ENCODE data around the gene CHRD. TPM values are rescaled to one million over a fixed set of nuclear protein-coding genes. Genes with fewer than 3 reads are reported as not detected.

CHRD gene
- total and polyA plus RNA-seq, 10 donors, result 5.2 to 26.5 (median 14.9) TPM

- Histone ChIP-seq H3K9me3 (no peaks in the 10 kb centered on the region), H3K36me3 (peaks cover 0 to 15% (median 0%) of the 10 kb centered on the region in 6 donors), H3K4me3 (no peak overlapping the region), H3K4me1 (peaks cover 4 to 50% (median 28%) of the 10 kb centered on the region in 6 donors), H3K27ac (no peak overlapping the region), H3K27me3 (replicated peaks in 1 of 7) (no peaks in the 10 kb centered on the region)
- 67 to 83% (median 72%) methylated on average over 12 to 14 of the region's 14 CpGs for WGBS, 5 donors
- TF ChIP-seq CTCF (IDR thresholded peaks at IDR 0.05 in 8 of 11, conservative IDR thresholded peaks at IDR 0.05 in 3 of 11) (no peak), POLR2A (IDR thresholded peaks at IDR 0.05) (no peak), POLR2AphosphoS5 (IDR thresholded peaks at IDR 0.05) (no peak)
- DNase-seq, result no peak
- intact Hi-C loops (cut with DNase I; ENCODE audit: low total_unique reads), result no loop called here
Observed at GRCh38 chr3:184358921-184359350, 20.9 kb upstream of the CHRD start.

DNA sequence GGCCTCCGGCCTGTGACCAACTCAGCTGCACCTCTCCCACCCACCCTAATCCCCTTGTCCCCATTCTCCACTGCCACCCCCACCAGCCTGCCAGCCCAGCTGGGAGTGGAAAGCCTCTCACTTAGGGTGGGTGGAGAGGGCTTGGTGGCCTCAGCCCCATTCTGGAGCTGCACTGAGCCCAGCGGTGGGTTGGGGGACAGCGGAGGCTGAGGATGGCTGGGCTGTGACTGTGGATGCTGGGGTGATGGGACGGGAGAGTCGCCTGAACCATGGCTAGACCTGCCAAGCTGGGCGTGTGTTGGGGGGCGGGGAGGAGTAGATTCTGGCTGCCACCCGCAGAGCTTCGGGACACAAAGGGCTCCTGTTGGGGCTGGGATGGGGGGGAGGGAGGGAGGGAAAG lies 20.2 kb upstream of the CHRD start:
- H3K36me3 ChIP-seq, result peaks cover 0 to 18% (median 0%) of the 10 kb centered on the region in 6 donors
- H3K9me3 ChIP-seq, result no peaks in the 10 kb centered on the region
- peaks cover 11 to 50% (median 29%) of the 10 kb centered on the region in 6 donors for H3K4me1 ChIP-seq
- no peaks in the 10 kb centered on the region for H3K27me3 ChIP-seq (replicated peaks in 1 of 7)
- WGBS, 5 donors, result 80 to 90% (median 85%) methylated on average over 8 to 9 of the region's 9 CpGs
- TF ChIP-seq CTCF (IDR thresholded peaks at IDR 0.05 in 8 of 11, conservative IDR thresholded peaks at IDR 0.05 in 3 of 11) (no peak), POLR2AphosphoS5 (IDR thresholded peaks at IDR 0.05) (no peak), POLR2A (IDR thresholded peaks at IDR 0.05) (no peak)
- no peak overlapping the region for H3K27ac ChIP-seq
- H3K4me3 ChIP-seq, result no peak overlapping the region
- intact Hi-C loops (cut with DNase I; ENCODE audit: low total_unique reads), result no loop called here
- DNase-seq, result no peak

DNA sequence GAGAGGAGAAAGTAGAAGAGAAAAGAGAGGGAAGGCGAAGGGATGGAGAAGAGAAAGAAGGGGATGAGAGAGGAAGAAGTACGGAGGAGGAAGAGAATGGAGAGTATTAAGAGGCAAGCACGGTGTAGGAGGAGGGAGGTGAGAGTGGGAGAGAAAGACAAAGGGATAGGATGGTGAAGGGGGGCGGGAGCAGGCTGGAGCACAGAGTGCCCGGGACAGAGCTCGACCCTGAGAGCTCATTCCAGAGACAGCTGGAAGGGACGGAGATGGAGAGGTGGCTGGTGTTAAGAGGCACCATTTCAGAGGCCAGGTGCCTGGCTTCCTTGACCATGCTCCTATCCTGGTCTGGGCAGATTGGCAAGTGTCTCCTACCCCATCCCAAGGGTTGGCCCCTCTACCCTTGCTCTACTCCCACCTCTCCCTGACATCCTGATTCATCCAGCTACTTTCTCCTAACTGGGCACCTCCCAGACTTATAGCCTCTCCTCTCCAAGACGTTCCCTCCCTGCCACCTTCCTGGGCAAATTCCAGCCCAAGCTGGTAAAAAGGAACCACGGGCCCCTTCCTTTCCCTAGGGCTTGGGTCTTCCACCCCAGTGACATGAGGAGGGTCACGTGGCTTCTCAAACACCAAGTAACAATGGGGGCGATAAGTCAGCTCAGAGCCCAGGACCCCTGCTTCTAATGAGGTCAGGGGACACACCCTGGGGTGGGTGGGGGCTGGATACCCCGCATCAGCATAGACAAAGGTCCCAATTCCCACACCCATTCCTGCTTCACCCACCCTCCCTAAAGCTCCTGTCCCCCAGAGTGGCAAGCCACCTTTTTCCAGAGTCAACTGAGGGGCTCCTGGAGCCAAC lies 19.6 kb upstream of the CHRD start:
- H3K4me1 ChIP-seq, result peaks cover 11 to 55% (median 31%) of the 10 kb centered on the region in 6 donors
- H3K27ac ChIP-seq, result no peak overlapping the region
- no peaks in the 10 kb centered on the region for H3K27me3 ChIP-seq (replicated peaks in 1 of 7)
- peak overlapping the region in 6 of 8 donors; percentile 83 to 98 (median 92) for H3K4me3 ChIP-seq
- no peaks in the 10 kb centered on the region for H3K9me3 ChIP-seq
- intact Hi-C loops (cut with DNase I; ENCODE audit: low total_unique reads), result no loop called here
- peaks cover 0 to 20% (median 2%) of the 10 kb centered on the region in 6 donors for H3K36me3 ChIP-seq
- no peak for DNase-seq
- WGBS, 5 donors, result 81 to 88% (median 84%) methylated on average over 10 to 12 of the region's 12 CpGs
- TF ChIP-seq POLR2A (IDR thresholded peaks at IDR 0.05), result no peak
- TF ChIP-seq POLR2AphosphoS5 (IDR thresholded peaks at IDR 0.05), result no peak
- no peak for TF ChIP-seq CTCF (IDR thresholded peaks at IDR 0.05 in 8 of 11, conservative IDR thresholded peaks at IDR 0.05 in 3 of 11)

DNA sequence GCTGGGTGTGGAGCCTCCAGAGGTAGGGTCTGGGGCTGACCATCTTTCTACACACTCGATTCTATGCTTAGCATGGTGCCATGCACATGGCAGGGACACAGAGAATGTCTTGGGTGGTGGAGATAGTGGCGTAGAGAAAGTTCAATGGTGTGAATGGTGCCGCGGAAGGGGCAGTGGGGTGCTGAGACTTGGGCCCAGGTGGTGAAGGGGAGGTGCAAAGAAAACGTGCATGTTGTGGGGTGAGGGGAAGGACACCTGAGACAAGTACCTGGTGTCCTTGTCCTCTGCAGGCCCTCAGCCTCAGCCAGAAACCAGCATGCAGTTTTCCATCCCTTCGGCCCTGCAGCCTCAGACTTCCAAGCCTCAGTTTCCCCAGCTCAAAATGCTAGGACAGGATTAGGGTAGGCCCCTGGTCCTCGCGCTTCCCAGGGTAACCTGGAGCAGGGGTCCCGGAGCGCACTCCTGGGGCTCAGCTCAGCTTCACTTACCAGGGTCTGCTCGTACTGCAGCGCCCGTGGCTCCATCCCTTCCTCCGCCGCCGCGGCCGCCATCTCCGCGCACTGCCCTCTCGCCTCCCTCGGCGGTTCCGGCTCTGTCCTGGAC lies 18.8 kb upstream of the CHRD start:
- Histone ChIP-seq H3K4me1 (peaks cover 11 to 58% (median 31%) of the 10 kb centered on the region in 6 donors), H3K9me3 (no peaks in the 10 kb centered on the region), H3K27me3 (replicated peaks in 1 of 7) (no peaks in the 10 kb centered on the region), H3K27ac (peak overlapping the region; percentile 93 to 98 (median 97)), H3K4me3 (peak overlapping the region; percentile 82 to 98 (median 90)), H3K36me3 (peaks cover 0 to 25% (median 3%) of the 10 kb centered on the region in 6 donors)
- no peak for TF ChIP-seq CTCF (IDR thresholded peaks at IDR 0.05 in 8 of 11, conservative IDR thresholded peaks at IDR 0.05 in 3 of 11)
- TF ChIP-seq POLR2A (IDR thresholded peaks at IDR 0.05), result no peak
- TF ChIP-seq POLR2AphosphoS5 (IDR thresholded peaks at IDR 0.05), result no peak
- DNase-seq, result no peak
- 9 to 21% (median 13%) methylated on average over 14 to 24 of the region's 24 CpGs for WGBS, 5 donors
- intact Hi-C loops (cut with DNase I; ENCODE audit: low total_unique reads), result no loop called here
